T1000 (cell line): ENCODE results near the gene MBTD1.
A peak's percentile ranks its signal among the peaks of the same experiment; 100 is the strongest.
"Not testable (repeated sequence)": the region's sequence is repeated elsewhere in the genome, so short reads cannot be mapped to it uniquely, and the experiment has no call there.

Experiments
- DNase-seq: peaks from one replicate; lab custom pipeline; 2025; ENCODE audit warnings: mixed read lengths; lab: John Stamatoyannopoulos, UW

MBTD1 gene

GRCh38 chr17:51188271-51188833, 71.5 kb downstream of the MBTD1 start:
- no peak for DNase-seq

GRCh38 chr17:51185763-51186332, 74.0 kb downstream of the MBTD1 start:
- no peak for DNase-seq

- DNase-seq, result no peak
Observed at GRCh38 chr17:51184124-51184523, 75.7 kb downstream of the MBTD1 start.

GRCh38 chr17:51180486-51180885, 79.4 kb downstream of the MBTD1 start:
- no peak for DNase-seq

GRCh38 chr17:51172030-51172429, 87.8 kb downstream of the MBTD1 start:
- DNase-seq, result not testable (repeated sequence)

- no peak for DNase-seq
Observed at GRCh38 chr17:51170736-51171135, 89.1 kb downstream of the MBTD1 start.

- DNase-seq, result no peak
Observed at GRCh38 chr17:51169340-51169739, 90.5 kb downstream of the MBTD1 start.

GRCh38 chr17:51166987-51167931, 92.6 kb downstream of the MBTD1 start:
- DNase-seq, result peak; percentile 34

- peak; percentile 78 for DNase-seq
Observed at GRCh38 chr17:51166198-51166986, 93.5 kb downstream of the MBTD1 start, which contains the start of gene NME2. NME2 (plus strand) TSS chr17:51166411; CDS start chr17:51166831, 420 bp downstream.

GRCh38 chr17:51165680-51166197, 94.1 kb downstream of the MBTD1 start:
- DNase-seq, result no peak

- no peak for DNase-seq
Observed at GRCh38 chr17:51164911-51165679, 94.8 kb downstream of the MBTD1 start.

GRCh38 chr17:51161541-51161940, 98.3 kb downstream of the MBTD1 start:
- no peak for DNase-seq

- no peak for DNase-seq
Observed at GRCh38 chr17:51159604-51160003, 100.2 kb downstream of the MBTD1 start.

GRCh38 chr17:51155416-51155815, 104.4 kb downstream of the MBTD1 start:
- DNase-seq, result no peak

GRCh38 chr17:51154176-51154575, 105.7 kb downstream of the MBTD1 start:
- DNase-seq, result no peak

GRCh38 chr17:51153210-51154072, 106.4 kb downstream of the MBTD1 start, which contains the start of gene NME1:
NME1 (plus strand) TSS chr17:51153559; CDS start chr17:51155655, 2,096 bp downstream.
- peak; percentile 98 for DNase-seq

- DNase-seq, result no peak
Observed at GRCh38 chr17:51152766-51153209, 107.1 kb downstream of the MBTD1 start.

- DNase-seq, result no peak
Observed at GRCh38 chr17:51150932-51151331, 108.9 kb downstream of the MBTD1 start.

GRCh38 chr17:51149163-51149562, 110.7 kb downstream of the MBTD1 start:
- DNase-seq, result no peak

GRCh38 chr17:51147650-51148049, 112.2 kb downstream of the MBTD1 start:
- DNase-seq, result no peak
